Kidney (tissue), 14 donors: ENCODE results near the gene RAD51B. TPM values are rescaled to one million over a fixed set of nuclear protein-coding genes. Genes with fewer than 3 reads are reported as not detected.

Experiments used
- DNase-seq, 5 donors: peaks; one replicate each; pipeline ENCODE4 v3.0.0-alpha.2; 2013 to 2020
- FAIRE-seq: peaks from 2 replicates; lab custom pipeline; 2012; peaks lifted over from hg19 to GRCh38; lab: Jason Lieb, UNC
- H3K27ac ChIP-seq, 2 donors: one replicate each; pipeline ENCODE4 v1.7.0; 2013; ENCODE audit warnings: low read depth in 2 of 2, low read length in 2 of 2, inconsistent platforms in 1 of 2
- H3K27me3 ChIP-seq: one replicate; pipeline ENCODE4 v1.7.1; 2013; ENCODE audit warnings: low read length, inconsistent platforms; ENCODE audit not compliant: control insufficient read depth, insufficient read depth
- H3K36me3 ChIP-seq, 3 donors: one replicate each; pipeline versions ENCODE4 v1.7.0 to v1.7.1; 2013; ENCODE audit warnings: low read length in 3 of 3, control low read depth in 1 of 3, inconsistent platforms in 1 of 3; ENCODE audit not compliant: insufficient read depth in 3 of 3, control insufficient read depth in 2 of 3
- H3K4me1 ChIP-seq, 3 donors: one replicate each; pipeline versions ENCODE4 v1.7.0 to v1.7.1; 2013; ENCODE audit warnings: low read length in 3 of 3, inconsistent platforms in 1 of 3, low read depth in 1 of 3; ENCODE audit not compliant: control insufficient read depth in 2 of 3, insufficient read depth in 2 of 3
- H3K4me3 ChIP-seq, 3 donors: one replicate each; pipeline versions ENCODE4 v1.7.0 to v1.8.1; 2013; ENCODE audit warnings: low read length in 3 of 3, control low read depth in 1 of 3, inconsistent platforms in 1 of 3
- H3K9ac ChIP-seq, 3 donors: one replicate each; pipeline versions ENCODE4 v1.7.0 to v1.7.1; 2013; ENCODE audit warnings: low read length in 3 of 3, control low read depth in 1 of 3, inconsistent platforms in 1 of 3
- H3K9me3 ChIP-seq, 3 donors: one replicate each; pipeline versions ENCODE4 v1.7.0 to v1.7.1; 2013; ENCODE audit warnings: low read length in 3 of 3, control low read depth in 1 of 3, inconsistent platforms in 1 of 3; ENCODE audit not compliant: control insufficient read depth in 2 of 3, insufficient read depth in 1 of 3
- CTCF ChIP-seq: IDR thresholded peaks from 3 replicates; pipeline ENCODE4 v1.5.1; 2012; ENCODE audit warnings: mild to moderate bottlenecking, moderate library complexity, borderline replicate concordance; ENCODE audit not compliant: insufficient read depth; ENCODE audit errors: extremely low read depth
- intact Hi-C: fragments of 100-400 bp; cut with DNase I; formaldehyde crosslinking; loops from one replicate; pipeline ENCODE4 v1.11.1; 2022
- polyA plus RNA-seq: library from polyadenylated mRNA; stranded (reverse); fragments of 350-450 nt; fragmentation: Illumina TruSeq; extraction: RNeasy Lipid Tissue Mini Kit (QIAGEN cat#74804); gene quantifications from one replicate; pipeline ENCODE4 v1.2.3, GENCODE V29; 2014; ENCODE audit warnings: low read depth, low replicate concordance; ENCODE audit not compliant: insufficient read depth
- total RNA-seq: library from RNA; stranded (reverse); fragmentation: NEBNext Ultra II Directional; extraction: Animal tissue kit (Norgen Biotek cat#: 25700); gene quantifications from one replicate; pipeline ENCODE4 v1.2.1, GENCODE V29; 2021
- donor health status: control.
- donor health status: control.
- donor health status: control.
- donor health status: control.
- donor health status: control.
- donor health status: DM: yes; HTN: yes; CAD: no.
- donor health status: Normal renal cell carcinoma (clear cell type).

Gene RAD51B
- total and polyA plus RNA-seq, 2 donors from 2014 or later = 6.9 to 18.0 TPM

GRCh38 chr14:68199554-68200151 lies 380.1 kb downstream of the RAD51B start:
- H3K9ac ChIP-seq = peak overlapping the region in 1 of 3 donors; percentile 5
- intact Hi-C loops = no loop called here
- H3K4me3 ChIP-seq = no peak overlapping the region
- no peaks in the 10 kb centered on the region for H3K9me3 ChIP-seq
- DNase-seq (peak in 4 of 5 donors; percentile 88 to 95 (median 91)), FAIRE-seq (no peak)
- no peak for TF ChIP-seq CTCF
- H3K36me3 ChIP-seq = no peaks in the 10 kb centered on the region
- H3K27ac ChIP-seq = peak overlapping the region; percentile 59 to 72
- H3K4me1 ChIP-seq = peaks cover 8 to 22% (median 10%) of the 10 kb centered on the region in 3 donors
- H3K27me3 ChIP-seq = no peaks in the 10 kb centered on the region

- TF ChIP-seq CTCF = no peak
- DNase-seq (no peak), FAIRE-seq (no peak)
- H3K36me3 ChIP-seq = no peaks in the 10 kb centered on the region
- H3K4me3 ChIP-seq = no peak overlapping the region
- intact Hi-C loops = no loop called here
- H3K9ac ChIP-seq = no peak overlapping the region
- peaks cover 8 to 20% (median 9%) of the 10 kb centered on the region in 3 donors for H3K4me1 ChIP-seq
- H3K27ac ChIP-seq = no peak overlapping the region
- H3K9me3 ChIP-seq = no peaks in the 10 kb centered on the region
- no peaks in the 10 kb centered on the region for H3K27me3 ChIP-seq
Measured at GRCh38 chr14:68203871-68204270, 384.3 kb downstream of the RAD51B start.

- H3K9ac ChIP-seq = no peak overlapping the region
- DNase-seq (no peak), FAIRE-seq (no peak)
- H3K9me3 ChIP-seq = no peaks in the 10 kb centered on the region
- intact Hi-C loops = no loop called here
- no peaks in the 10 kb centered on the region for H3K27me3 ChIP-seq
- no peaks in the 10 kb centered on the region for H3K36me3 ChIP-seq
- peaks cover 7 to 22% (median 14%) of the 10 kb centered on the region in 3 donors for H3K4me1 ChIP-seq
- H3K4me3 ChIP-seq = no peak overlapping the region
- no peak for TF ChIP-seq CTCF
- H3K27ac ChIP-seq = no peak overlapping the region
Measured at GRCh38 chr14:68208218-68208617, 388.6 kb downstream of the RAD51B start.
